ENCODE measurements around the gene SIGLEC12.

SIGLEC12 gene

DNA sequence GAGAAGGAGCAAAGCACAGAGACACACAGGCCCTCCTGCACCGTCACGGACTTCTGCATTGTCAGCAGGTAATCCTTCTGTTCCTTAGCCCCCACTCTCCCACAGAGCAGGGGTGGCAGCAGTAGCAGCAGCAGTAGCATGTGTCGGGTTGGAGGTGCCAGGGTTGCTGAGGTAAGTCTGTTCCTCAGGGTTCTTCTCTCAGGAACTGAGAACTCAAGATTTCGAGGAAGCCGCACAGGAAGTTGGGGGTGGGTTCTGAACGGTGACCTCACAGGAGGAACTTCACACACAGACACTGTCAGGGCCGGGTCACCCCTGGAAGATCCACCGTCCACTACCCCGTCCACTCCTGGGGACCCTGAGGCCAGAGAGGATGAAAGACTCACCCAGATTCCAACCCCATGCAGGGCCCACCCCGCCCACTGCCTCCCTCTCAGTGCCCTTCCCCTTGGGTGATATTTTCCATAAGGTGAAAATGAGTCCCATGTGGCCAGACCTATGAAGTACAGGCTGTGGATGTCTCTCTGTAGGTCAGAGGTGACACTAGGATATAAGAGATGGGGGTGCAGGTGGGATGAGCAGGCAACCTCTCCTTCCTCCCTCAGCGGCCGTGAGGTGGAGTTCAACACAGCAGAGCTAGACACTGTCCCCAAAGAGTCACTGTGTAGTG, at the start of gene SIGLEC12:
TSS of gene SIGLEC12 (minus strand) at position 207 of the 670 bp plus-strand sequence. CDS start at position 140, 67 bp downstream.
- DNase-seq: no peak

GRCh38 chr19:51550848-51551672, 49.5 kb upstream of the SIGLEC12 start:
- DNase-seq: no peak

GRCh38 chr19:51549533-51550324, 48.1 kb upstream of the SIGLEC12 start:
- no peak for DNase-seq

GRCh38 chr19:51548891-51549305, 47.3 kb upstream of the SIGLEC12 start:
- no peak for DNase-seq

- DNase-seq: no peak
These were observed 46.6 kb upstream of the SIGLEC12 start for GRCh38 chr19:51548213-51548651.

GRCh38 chr19:51547397-51548212, 46.0 kb upstream of the SIGLEC12 start:
- DNase-seq: no peak

GRCh38 chr19:51546650-51547396, 45.2 kb upstream of the SIGLEC12 start:
- no peak for DNase-seq

- no peak for DNase-seq
These were observed 44.6 kb upstream of the SIGLEC12 start for GRCh38 chr19:51546107-51546649.

- no peak for DNase-seq
These were observed 42.4 kb upstream of the SIGLEC12 start for GRCh38 chr19:51544038-51544437.

GRCh38 chr19:51542699-51543098, 41.1 kb upstream of the SIGLEC12 start:
- DNase-seq: no peak

DNA sequence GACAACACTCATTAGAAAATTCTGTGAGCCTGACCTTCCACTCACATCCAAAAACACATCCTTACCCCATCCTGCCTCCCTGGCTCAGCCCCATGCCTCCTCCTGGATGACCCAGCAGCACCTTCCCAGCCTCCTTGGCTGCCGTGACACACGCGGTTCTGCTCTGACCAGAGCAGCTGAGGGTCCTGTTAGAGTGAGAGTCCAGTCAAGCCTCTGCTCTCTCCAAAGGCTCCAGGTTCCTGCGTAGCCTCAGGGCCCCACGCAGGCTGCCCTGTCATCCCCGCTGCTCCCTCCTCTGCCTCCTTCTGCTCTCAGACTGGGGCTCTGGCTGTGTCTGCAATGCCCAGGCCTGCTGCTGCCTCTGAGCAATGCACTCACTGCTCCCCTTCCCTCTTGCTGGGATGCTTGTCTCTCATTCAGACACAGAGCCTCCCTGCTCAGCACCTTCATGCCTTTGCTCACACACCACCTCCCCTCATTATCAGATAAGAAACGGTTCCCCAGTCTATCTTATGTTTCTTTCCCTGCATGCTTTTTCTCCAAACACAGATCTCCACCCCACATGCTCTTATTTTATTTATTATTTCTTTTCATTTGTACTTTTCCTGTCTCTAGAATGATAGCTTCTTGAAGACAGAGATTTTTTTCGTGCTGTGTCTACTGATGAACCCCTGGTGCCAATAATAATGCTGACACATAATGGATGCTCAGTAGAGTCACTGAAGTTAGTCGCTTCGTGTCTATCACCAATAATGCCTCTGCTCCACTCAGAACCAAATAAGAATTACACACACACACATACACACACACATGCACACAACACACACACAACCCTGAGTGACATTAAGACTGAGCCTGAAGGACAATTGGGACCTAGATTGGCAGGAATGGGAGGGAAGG, 40.1 kb upstream of the SIGLEC12 start:
- DNase-seq: no peak

DNA sequence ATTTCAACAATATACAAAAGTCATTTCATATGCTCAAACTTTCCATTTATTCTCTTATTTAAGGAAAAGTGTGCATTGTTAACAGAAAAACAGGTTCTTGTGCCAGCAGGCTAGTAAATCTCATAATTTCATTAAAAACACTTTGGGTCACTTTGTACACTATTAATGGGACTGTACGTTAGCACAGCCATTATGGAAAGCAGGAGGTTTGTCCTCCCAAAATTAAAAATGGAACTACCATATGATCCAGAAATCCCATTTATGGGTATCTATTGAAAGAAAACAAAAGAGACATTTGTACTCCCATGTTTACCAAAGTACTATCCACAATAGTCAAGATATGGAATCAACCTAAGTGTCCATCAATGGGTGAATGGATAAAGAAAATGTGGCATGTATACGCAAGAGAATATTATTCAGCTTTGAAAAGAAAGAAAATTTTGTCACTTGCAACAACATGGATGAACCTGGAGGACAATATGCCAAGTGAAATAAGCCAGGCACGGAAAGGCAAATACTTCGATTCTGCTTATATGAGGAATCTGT, 38.3 kb upstream of the SIGLEC12 start:
- DNase-seq: no peak

- no peak for DNase-seq
These were observed 33.9 kb upstream of the SIGLEC12 start for GRCh38 chr19:51535535-51535934.

GRCh38 chr19:51531349-51532315, 30.0 kb upstream of the SIGLEC12 start, which contains the start of gene SIGLEC6:
SIGLEC6 (minus strand) TSS chr19:51531670; CDS start chr19:51531648, 22 bp downstream.
- DNase-seq: no peak

GRCh38 chr19:51530616-51531015, 29.0 kb upstream of the SIGLEC12 start:
- DNase-seq: no peak

- no peak for DNase-seq
These were observed 27.7 kb upstream of the SIGLEC12 start for GRCh38 chr19:51529301-51529700.

GRCh38 chr19:51525651-51526050, 24.1 kb upstream of the SIGLEC12 start:
- no peak for DNase-seq

GRCh38 chr19:51524666-51525264, 23.2 kb upstream of the SIGLEC12 start:
- DNase-seq: no peak

Measured in activated CD4-positive, alpha-beta T cell treated with anti-CD3 and anti-CD28 coated beads, Interleukin-2, amount 50 U/mL, for 4 hours (primary cell).